Endometrium (tissue), 2 donors: Measurements from ENCODE around the gene KMT2C.
A peak's percentile ranks its signal among the peaks of the same experiment; 100 is the strongest.
"Not testable (repeated sequence)": the region's sequence is repeated elsewhere in the genome, so short reads cannot be mapped to it uniquely, and the experiment has no call there.

Experiments used
- FAIRE-seq: peaks from 2 replicates; lab custom pipeline; 2012; peaks lifted over from hg19 to GRCh38; lab: Jason Lieb, UNC
- donor health status: control.
- donor health status: control.

Gene KMT2C

GRCh38 chr7:152307902-152308301 lies 127.9 kb downstream of the KMT2C start:
- no peak for FAIRE-seq

DNA sequence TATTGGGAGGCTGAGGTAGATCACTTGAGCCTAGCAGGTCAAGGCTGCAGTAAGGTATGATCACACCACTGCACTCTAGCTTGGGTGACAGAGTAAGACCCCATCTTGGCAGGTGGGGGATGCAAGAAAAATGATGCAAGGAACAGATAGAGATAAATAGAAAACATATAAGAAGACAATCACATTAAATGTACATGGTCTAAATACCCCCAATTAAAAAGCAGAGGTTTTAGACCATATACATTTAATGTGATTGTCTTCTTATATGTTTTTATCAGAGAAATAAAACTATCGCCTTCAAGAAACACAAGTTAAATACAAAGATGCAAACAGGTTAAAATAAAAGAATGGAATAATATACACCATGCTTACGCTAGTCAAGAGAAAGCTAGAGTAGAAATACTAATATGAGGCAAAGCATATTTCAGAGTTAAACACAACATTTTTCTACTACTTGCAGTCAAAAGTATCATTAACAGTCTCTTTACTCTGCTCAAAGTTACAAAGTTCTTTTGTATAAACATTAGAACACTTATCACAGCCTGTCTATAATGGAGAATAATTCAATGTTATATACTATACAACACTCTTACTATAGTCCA lies 136.2 kb downstream of the KMT2C start:
- peak; percentile 37 for FAIRE-seq

DNA sequence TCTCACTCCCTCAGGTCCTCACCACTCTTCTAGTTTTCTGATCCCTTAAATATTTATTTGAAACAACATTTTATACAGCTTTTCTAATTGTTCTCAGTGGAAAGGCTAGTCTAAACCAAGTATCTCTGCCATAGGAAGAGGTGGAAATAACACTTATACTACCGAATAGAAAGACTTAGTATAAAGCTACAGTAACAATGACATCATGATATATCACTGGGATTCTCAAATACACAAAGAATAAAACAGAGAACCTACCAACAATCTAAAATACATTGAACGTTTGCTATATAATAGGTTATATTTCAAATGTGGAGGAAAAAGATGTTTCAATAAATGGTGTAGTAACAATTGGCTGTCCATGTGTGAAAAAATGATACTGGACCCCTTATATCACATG lies 142.9 kb downstream of the KMT2C start:
- no peak for FAIRE-seq

- FAIRE-seq, result not testable (repeated sequence)
Observed at GRCh38 chr7:152286972-152287371, 148.8 kb downstream of the KMT2C start.

DNA sequence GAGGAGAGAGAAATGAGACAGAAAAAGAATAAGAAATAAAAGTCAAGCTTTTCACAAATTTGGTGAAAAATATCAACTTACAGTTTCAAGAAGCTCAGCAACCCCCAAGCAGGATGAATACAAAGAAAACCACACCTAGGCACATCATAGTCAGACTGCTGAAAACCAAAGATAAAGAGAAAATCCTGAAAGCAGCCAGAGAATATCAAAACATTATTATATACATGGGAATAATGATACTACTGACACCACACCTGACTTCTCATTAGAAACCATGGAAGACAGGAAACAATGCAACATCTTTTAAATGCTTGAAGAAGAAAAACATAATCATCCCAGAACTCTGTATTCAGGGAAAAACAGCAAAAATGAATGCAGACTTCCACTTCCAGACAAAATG lies 149.6 kb downstream of the KMT2C start:
- FAIRE-seq, result peak; percentile 46

DNA sequence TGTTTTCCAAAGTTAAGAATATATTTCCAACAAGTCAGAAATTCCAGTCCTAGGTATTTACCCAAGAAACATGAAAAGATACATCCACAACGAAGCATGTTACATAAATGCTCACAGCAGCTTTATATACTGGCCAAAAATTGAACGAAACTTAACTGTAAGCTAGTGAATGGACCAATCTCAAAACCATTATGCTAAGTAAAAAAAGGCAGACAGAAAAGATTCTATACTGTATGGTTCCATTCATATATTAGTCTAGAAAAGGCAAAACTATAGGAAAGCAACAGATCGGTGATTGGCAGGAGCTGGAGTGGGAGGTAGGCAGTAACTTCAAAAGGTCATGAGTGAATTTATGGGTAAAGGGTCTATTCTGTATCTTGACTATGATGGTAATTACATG lies 150.8 kb downstream of the KMT2C start:
- FAIRE-seq, result not testable (repeated sequence)

GRCh38 chr7:152277687-152278086 lies 158.1 kb downstream of the KMT2C start:
- peak; percentile 57 for FAIRE-seq

DNA sequence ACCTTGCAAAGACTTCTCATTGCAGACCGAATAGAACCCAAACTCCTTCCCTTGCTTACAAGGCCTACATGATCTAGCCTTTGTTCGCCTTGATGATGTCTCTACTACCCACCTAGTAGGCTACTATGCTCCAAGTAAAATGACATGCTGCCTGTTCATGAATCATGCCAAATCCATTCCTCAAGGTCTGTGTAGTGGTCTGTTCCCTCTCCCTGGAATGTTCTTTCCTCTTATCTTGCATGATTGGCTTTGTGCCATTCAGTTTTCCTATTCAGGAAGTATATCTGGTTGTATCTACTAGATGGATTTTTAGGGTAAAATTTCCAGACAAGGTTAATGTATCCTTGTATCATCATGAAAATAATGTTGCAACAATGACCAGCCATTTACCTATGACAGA lies 165.4 kb downstream of the KMT2C start:
- not testable (repeated sequence) for FAIRE-seq

- FAIRE-seq, result not testable (repeated sequence)
Observed at GRCh38 chr7:152266859-152267258, 168.9 kb downstream of the KMT2C start.

DNA sequence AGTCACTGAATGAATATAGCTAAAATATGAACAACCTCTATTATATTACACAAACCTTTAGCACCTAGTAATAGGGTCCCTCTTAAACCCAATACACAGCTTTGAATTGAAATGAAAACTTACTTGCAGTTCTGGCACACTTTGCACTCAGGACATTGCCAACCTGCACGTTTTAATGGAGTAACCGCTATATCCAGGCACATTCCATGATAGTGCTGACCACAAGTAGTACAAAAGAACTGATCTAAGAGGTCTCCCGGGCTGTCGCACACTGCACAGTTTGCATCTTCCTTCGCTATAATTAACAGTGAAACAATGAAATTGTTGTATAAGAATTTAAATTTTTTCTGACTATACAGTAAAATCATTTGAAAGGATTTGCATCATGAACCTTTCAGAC lies 170.9 kb downstream of the KMT2C start:
- not testable (repeated sequence) for FAIRE-seq

DNA sequence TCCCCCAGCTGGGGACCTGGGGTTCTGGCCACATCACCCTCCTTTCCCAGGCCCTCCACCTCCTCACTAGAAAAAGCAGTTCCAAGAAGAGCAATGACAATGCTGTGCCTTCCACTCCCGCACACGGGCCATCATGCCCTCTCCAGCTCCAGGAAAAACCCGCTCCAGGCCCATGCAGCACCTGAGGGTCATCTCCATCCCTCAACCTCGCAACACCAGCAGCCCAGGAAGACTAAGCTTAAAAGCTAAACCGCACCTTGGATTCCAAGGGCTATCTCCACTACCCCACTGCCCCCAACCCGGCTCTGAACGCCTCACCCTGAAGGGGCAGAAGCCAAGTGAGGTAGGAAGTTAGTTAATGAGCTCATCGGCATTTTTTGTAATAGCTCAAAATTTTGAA lies 173.7 kb downstream of the KMT2C start:
- FAIRE-seq, result not testable (repeated sequence)

GRCh38 chr7:152259645-152260044 lies 176.2 kb downstream of the KMT2C start:
- FAIRE-seq, result not testable (repeated sequence)

GRCh38 chr7:152247851-152248250 lies 188.0 kb downstream of the KMT2C start:
- not testable (repeated sequence) for FAIRE-seq

DNA sequence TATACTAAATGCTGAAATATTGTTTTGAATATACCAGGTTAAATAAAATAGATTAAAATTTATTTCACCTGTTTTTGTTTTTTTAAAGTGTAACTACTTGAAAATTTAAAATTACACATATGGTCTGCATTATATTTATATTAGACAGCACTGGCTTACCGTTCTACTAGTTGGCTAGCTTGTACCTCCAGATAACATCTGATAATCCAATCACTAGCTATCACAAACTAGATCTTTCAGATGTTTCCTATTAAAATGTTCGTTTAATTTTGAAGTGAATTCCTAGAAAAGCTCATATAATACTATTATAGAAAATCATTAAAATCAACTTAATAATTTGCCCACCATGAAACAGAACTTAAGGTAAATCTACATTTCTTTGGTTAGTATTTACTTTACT lies 190.4 kb downstream of the KMT2C start:
- FAIRE-seq, result not testable (repeated sequence)

DNA sequence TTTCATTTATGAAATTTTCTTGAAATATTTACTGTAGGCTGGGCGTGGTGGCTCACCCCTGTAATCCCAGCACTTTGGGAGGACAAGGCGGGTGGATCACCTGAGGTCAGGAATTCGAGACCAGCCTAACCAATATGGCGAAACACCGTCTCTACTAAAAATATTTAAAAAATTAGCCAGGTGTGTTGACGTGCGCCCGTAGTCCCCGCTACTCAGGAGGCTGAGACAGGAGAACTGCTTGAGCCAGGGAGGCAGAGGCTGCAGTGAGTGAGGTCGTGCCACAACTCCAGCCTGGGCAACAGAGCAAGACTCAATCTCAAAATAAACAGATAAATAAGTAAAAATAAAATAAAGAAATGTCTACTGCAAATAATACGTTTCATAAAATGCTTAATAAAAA lies 192.3 kb downstream of the KMT2C start:
- FAIRE-seq, result not testable (repeated sequence)

DNA sequence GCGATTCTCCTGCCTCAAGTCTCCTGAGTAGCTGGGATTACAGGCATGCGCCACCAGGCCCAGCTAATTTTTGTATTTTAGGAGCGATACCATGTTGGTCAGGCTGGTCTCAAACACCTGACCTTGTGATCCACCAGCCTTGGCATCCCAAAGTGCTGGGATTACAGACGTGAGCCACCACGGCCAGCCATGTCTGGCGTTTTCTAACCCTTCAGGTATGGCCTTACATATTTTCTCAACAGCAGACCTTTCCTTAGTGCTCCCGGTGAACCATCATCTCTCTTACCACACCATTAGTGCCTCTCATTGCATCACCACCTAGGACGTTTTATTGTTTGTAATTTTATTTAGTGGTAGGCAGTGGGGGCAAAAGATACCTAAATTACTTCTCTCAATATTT lies 194.5 kb downstream of the KMT2C start:
- FAIRE-seq, result not testable (repeated sequence)

DNA sequence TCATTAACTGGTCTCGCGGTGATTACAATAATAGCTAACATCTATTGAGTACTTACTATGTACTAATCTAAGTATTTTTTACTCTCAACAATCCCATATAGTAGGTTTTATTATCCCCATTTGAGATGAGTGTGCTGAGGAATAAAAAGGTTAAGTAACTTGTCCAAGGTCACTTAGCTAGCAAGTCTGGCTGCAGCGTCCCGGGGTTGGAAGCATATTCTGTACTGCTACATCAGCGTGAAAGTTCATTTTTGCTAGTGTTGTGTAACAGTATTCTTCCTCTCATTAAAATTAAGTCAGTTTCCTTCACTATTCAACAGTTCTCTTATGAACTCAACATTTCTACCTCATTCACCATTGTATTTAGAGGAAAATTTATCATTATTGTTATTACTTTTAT lies 199.5 kb downstream of the KMT2C start:
- FAIRE-seq, result not testable (repeated sequence)

DNA sequence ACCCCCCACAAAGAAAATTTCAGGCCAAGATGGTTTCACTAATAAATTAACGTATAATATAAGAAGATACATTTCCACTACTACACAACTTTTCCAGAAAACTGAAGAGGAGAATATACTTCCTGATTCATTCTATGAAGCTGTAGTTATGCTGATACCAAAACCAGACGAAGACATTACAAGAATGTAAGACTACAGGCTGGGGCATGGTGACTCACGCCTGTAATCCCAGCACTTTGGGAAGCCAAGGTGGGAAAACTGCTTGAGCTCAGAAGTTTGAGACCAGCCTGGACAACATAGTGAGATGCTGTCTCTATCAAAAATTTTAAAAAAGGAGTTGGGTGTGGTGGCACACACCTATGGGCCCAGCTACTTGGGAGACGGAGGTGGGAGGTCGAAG lies 201.4 kb downstream of the KMT2C start:
- not testable (repeated sequence) for FAIRE-seq

GRCh38 chr7:152231089-152231488 lies 204.7 kb downstream of the KMT2C start:
- no peak for FAIRE-seq

GRCh38 chr7:152219556-152219955 lies 216.2 kb downstream of the KMT2C start:
- not testable (repeated sequence) for FAIRE-seq

DNA sequence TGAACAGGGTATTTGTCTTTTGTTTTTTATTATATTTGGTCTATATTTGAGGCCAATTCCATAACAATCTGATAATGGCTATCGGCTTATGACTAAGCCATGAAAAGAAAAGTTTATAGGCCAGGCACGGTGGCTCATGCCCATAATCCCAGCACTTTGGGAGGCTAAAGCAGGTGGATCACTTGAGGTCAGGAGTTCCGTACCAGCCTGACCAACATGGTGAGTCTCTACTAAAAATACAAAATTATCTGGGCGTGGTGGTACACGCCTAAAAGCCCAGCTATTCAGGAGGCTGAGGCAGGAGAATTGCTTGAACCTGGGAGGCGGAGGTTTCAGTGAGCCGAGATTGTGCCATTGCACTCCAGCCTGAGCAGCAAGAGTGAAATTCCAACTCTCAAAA lies 227.0 kb downstream of the KMT2C start:
- not testable (repeated sequence) for FAIRE-seq

DNA sequence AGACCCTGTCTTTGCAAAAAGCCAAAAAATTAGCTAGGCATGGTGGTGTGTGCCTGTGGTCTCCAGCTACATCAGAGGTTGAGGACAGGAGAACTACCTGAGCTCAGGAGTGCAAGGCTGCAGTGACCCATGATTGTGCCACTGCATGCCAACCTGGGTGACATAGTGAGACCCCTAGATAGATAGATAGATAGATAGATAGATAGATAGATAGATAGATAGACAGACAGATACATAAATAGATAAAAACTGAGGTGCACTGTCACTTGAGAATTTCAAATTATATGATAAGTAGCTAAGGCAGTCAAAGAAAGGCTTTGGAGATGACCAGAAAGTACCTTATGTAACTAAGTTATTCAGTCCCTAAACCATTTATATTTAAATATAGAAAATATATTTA lies 231.4 kb downstream of the KMT2C start:
- peak; percentile 79 for FAIRE-seq

- peak; percentile 35 for FAIRE-seq
Observed at GRCh38 chr7:152203095-152203494, 232.7 kb downstream of the KMT2C start.

GRCh38 chr7:152202056-152202455 lies 233.7 kb downstream of the KMT2C start:
- no peak for FAIRE-seq

GRCh38 chr7:152200395-152200794 lies 235.4 kb downstream of the KMT2C start:
- no peak for FAIRE-seq
